ENCODE results near the gene MOB3B. TPM values are rescaled to one million over a fixed set of nuclear protein-coding genes. Genes with fewer than 3 reads are reported as not detected.

MOB3B gene
- polyA plus RNA-seq, 1 experiment: 0.04 TPM

- CTCF ChIA-PET: no interaction called here
- H3K4me3 ChIP-seq (ENCODE audit: low read depth, low read length): no peak overlapping the region
These were observed 146.6 kb downstream of the MOB3B start for GRCh38 chr9:27382975-27383374.

DNA sequence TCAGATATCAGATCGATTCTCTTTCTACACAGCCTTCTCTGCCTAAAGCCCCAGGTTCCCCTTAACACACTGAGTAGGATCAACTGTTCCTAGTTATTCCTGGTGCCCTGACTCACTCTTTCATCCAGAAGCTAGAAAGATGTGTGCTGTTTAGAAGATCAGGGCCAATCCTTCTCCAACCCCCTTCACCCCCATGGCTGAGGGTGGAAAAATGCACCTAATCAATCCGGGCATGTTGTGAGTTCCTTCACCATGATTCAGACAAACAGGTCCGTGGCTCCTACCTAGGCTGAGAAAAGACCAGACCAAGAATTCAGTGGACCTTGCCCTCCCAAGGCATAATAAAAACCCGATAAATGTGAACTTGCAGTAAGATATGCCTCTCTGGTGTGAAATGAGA lies 147.3 kb downstream of the MOB3B start:
- ChIA-PET CTCF (no interaction called here), POLR2A (no interaction called here)

More at GRCh38 chr9:27382975-27383374, 146.6 kb downstream of the MOB3B start:
- TF ChIP-seq, protein P1, sequence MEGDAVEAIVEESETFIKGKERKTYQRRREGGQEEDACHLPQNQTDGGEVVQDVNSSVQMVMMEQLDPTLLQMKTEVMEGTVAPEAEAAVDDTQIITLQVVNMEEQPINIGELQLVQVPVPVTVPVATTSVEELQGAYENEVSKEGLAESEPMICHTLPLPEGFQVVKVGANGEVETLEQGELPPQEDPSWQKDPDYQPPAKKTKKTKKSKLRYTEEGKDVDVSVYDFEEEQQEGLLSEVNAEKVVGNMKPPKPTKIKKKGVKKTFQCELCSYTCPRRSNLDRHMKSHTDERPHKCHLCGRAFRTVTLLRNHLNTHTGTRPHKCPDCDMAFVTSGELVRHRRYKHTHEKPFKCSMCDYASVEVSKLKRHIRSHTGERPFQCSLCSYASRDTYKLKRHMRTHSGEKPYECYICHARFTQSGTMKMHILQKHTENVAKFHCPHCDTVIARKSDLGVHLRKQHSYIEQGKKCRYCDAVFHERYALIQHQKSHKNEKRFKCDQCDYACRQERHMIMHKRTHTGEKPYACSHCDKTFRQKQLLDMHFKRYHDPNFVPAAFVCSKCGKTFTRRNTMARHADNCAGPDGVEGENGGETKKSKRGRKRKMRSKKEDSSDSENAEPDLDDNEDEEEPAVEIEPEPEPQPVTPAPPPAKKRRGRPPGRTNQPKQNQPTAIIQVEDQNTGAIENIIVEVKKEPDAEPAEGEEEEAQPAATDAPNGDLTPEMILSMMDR (IDR thresholded peaks at IDR 0.05; ENCODE audit: insufficient read depth, low read depth, low read length): no peak
- POLR2A ChIA-PET: no interaction called here
- H3K27me3 ChIP-seq (ENCODE audit: control insufficient read depth, insufficient read depth, low read length): no peaks in the 10 kb centered on the region
- no peak for DNase-seq (ENCODE audit: low read depth)
- H3K36me3 ChIP-seq (ENCODE audit: control insufficient read depth, insufficient read depth, low read length): no peaks in the 10 kb centered on the region

GRCh38 chr9:27379311-27380251 lies 150.0 kb downstream of the MOB3B start:
- TF ChIP-seq, protein P1 (IDR thresholded peaks at IDR 0.05; ENCODE audit: insufficient read depth, low read depth, low read length): no peak
- DNase-seq (ENCODE audit: low read depth): no peak
- ChIA-PET POLR2A (no interaction called here), CTCF (no interaction called here)
- Histone ChIP-seq H3K4me3 (ENCODE audit: low read depth, low read length) (no peak overlapping the region), H3K36me3 (ENCODE audit: control insufficient read depth, insufficient read depth, low read length) (no peaks in the 10 kb centered on the region), H3K27me3 (ENCODE audit: control insufficient read depth, insufficient read depth, low read length) (no peaks in the 10 kb centered on the region)

More for the DNA sequence above, 147.3 kb downstream of the MOB3B start:
- Histone ChIP-seq H3K4me3 (ENCODE audit: low read depth, low read length) (no peak overlapping the region), H3K36me3 (ENCODE audit: control insufficient read depth, insufficient read depth, low read length) (no peaks in the 10 kb centered on the region), H3K27me3 (ENCODE audit: control insufficient read depth, insufficient read depth, low read length) (no peaks in the 10 kb centered on the region)
- TF ChIP-seq, protein P1 (IDR thresholded peaks at IDR 0.05; ENCODE audit: insufficient read depth, low read depth, low read length): no peak
- no peak for DNase-seq (ENCODE audit: low read depth)

- DNase-seq (ENCODE audit: low read depth): no peak
- CTCF ChIA-PET: no interaction called here
- no peak overlapping the region for H3K4me3 ChIP-seq (ENCODE audit: low read depth, low read length)
- no peaks in the 10 kb centered on the region for H3K36me3 ChIP-seq (ENCODE audit: control insufficient read depth, insufficient read depth, low read length)
- POLR2A ChIA-PET: no interaction called here
- TF ChIP-seq, protein P1 (IDR thresholded peaks at IDR 0.05; ENCODE audit: insufficient read depth, low read depth, low read length): no peak
- H3K27me3 ChIP-seq (ENCODE audit: control insufficient read depth, insufficient read depth, low read length): no peaks in the 10 kb centered on the region
These were observed 151.7 kb downstream of the MOB3B start for GRCh38 chr9:27377811-27378456.

DNA sequence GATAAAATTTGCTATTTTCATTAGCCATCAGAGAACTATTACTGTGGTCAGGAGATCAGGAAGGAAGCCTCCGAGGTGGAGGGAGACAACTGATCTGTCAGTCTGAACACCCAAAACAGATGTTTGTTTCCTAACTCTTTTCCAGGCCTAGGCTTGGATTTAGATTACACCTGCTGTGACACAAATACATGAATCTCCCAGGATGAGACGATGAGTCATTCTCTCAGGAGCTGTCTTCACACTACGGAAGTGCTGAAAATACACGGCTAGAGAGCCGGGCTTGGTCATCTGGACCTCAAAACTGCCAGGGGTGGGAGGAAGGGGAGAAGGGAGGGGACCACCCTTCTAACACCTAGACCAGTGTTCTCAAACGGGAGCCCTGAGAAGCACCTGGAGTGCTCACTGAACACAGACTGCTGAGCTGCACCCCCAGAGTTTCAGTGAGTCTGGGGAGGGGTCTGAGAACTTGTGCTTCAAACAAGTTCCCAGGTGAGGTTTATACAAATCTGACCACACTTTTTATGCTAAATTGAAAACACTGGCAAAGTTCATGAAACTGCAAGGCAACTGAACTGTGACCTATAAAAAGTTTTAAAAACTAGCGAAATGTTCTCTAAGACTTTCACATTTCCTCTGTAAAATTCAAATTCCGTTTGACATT lies 152.3 kb downstream of the MOB3B start:
- TF ChIP-seq, protein P1 (IDR thresholded peaks at IDR 0.05; ENCODE audit: insufficient read depth, low read depth, low read length): no peak
- no peaks in the 10 kb centered on the region for H3K27me3 ChIP-seq (ENCODE audit: control insufficient read depth, insufficient read depth, low read length)
- POLR2A ChIA-PET: no interaction called here
- DNase-seq (ENCODE audit: low read depth): no peak
- H3K36me3 ChIP-seq (ENCODE audit: control insufficient read depth, insufficient read depth, low read length): no peaks in the 10 kb centered on the region
- CTCF ChIA-PET: no interaction called here
- no peak overlapping the region for H3K4me3 ChIP-seq (ENCODE audit: low read depth, low read length)
